Measurements from ENCODE around the gene ZNF292.

GRCh38 chr6:87250019-87250418 lies 94.7 kb downstream of the ZNF292 start:
- TF ChIP-seq CTCF (IDR thresholded peaks at IDR 0.05; ENCODE audit: extremely low read depth in 1 of 2, insufficient read depth in 1 of 2, low read depth in 1 of 2, low read length in 2 of 2) = no peak
- no peak for TF ChIP-seq EZH2 (IDR thresholded peaks at IDR 0.05; ENCODE audit: borderline replicate concordance, low read depth, low read length, severe bottlenecking)
- TF ChIP-seq POLR2A (IDR thresholded peaks at IDR 0.05; ENCODE audit: low read depth, low read length) = no peak
- no peak for TF ChIP-seq MYC (IDR thresholded peaks at IDR 0.05; ENCODE audit: low read depth, low read length)
- TF ChIP-seq POLR2AphosphoS5 (IDR thresholded peaks at IDR 0.05; ENCODE audit: insufficient read depth, low read depth, low read length) = no peak
